ENCODE results near the gene ANKRD17. TPM values are rescaled to one million over a fixed set of nuclear protein-coding genes. Genes with fewer than 3 reads are reported as not detected.

The ANKRD17 gene
- total and polyA plus RNA-seq, 7 donors = 6.0 to 55.1 (median 41.1) TPM

- H3K27ac ChIP-seq = no peak overlapping the region
- no peak overlapping the region for H3K4me3 ChIP-seq
- DNase-seq = no peak
- H3K9me3 ChIP-seq = no peaks in the 10 kb centered on the region
- intact Hi-C loops (cut with DNase I) = no loop called here
- no peak for TF ChIP-seq EP300 (IDR thresholded peaks at IDR 0.05)
- no peak for TF ChIP-seq POLR2A (IDR thresholded peaks at IDR 0.05)
- no peak for TF ChIP-seq POLR2AphosphoS5 (IDR thresholded peaks at IDR 0.05)
- TF ChIP-seq, protein P1, sequence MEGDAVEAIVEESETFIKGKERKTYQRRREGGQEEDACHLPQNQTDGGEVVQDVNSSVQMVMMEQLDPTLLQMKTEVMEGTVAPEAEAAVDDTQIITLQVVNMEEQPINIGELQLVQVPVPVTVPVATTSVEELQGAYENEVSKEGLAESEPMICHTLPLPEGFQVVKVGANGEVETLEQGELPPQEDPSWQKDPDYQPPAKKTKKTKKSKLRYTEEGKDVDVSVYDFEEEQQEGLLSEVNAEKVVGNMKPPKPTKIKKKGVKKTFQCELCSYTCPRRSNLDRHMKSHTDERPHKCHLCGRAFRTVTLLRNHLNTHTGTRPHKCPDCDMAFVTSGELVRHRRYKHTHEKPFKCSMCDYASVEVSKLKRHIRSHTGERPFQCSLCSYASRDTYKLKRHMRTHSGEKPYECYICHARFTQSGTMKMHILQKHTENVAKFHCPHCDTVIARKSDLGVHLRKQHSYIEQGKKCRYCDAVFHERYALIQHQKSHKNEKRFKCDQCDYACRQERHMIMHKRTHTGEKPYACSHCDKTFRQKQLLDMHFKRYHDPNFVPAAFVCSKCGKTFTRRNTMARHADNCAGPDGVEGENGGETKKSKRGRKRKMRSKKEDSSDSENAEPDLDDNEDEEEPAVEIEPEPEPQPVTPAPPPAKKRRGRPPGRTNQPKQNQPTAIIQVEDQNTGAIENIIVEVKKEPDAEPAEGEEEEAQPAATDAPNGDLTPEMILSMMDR (IDR thresholded peaks at IDR 0.05) = no peak
- H3K27me3 ChIP-seq = no peaks in the 10 kb centered on the region
- 82 to 84% methylated on average over 4 of the region's 4 CpGs for WGBS, 2 donors
- peaks cover 12 to 92% (median 29%) of the 10 kb centered on the region in 4 donors for H3K36me3 ChIP-seq
- H3K4me1 ChIP-seq = no peaks in the 10 kb centered on the region
Observed at GRCh38 chr4:73098016-73098415, 160.6 kb downstream of the ANKRD17 start.

GRCh38 chr4:73092868-73093267, 165.7 kb downstream of the ANKRD17 start:
- no peak overlapping the region for H3K4me3 ChIP-seq
- TF ChIP-seq EP300 (IDR thresholded peaks at IDR 0.05) (no peak), POLR2A (IDR thresholded peaks at IDR 0.05) (no peak), POLR2AphosphoS5 (IDR thresholded peaks at IDR 0.05) (no peak)
- TF ChIP-seq, protein P1 (IDR thresholded peaks at IDR 0.05) = no peak
- DNase-seq = no peak
- 93 to 98% methylated on average over 1 of the region's 1 CpG for WGBS, 2 donors
- intact Hi-C loops (cut with DNase I) = no loop called here
- no peaks in the 10 kb centered on the region for H3K27me3 ChIP-seq
- no peak overlapping the region for H3K27ac ChIP-seq
- peaks cover 16 to 82% (median 26%) of the 10 kb centered on the region in 4 donors for H3K36me3 ChIP-seq
- H3K4me1 ChIP-seq = peaks cover 0 to 5% (median 0%) of the 10 kb centered on the region in 4 donors
- H3K9me3 ChIP-seq = no peaks in the 10 kb centered on the region

- Histone ChIP-seq H3K36me3 (peaks cover 16 to 60% (median 25%) of the 10 kb centered on the region in 4 donors), H3K4me1 (peaks cover 0 to 5% (median 0%) of the 10 kb centered on the region in 4 donors), H3K27ac (no peak overlapping the region), H3K9me3 (no peaks in the 10 kb centered on the region), H3K4me3 (no peak overlapping the region), H3K27me3 (no peaks in the 10 kb centered on the region)
- intact Hi-C loops (cut with DNase I) = no loop called here
- DNase-seq = no peak
- no peak for TF ChIP-seq EP300 (IDR thresholded peaks at IDR 0.05)
- no peak for TF ChIP-seq POLR2AphosphoS5 (IDR thresholded peaks at IDR 0.05)
- TF ChIP-seq, protein P1 (IDR thresholded peaks at IDR 0.05) = no peak
- TF ChIP-seq POLR2A (IDR thresholded peaks at IDR 0.05) = no peak
- WGBS, 2 donors = 89 to 96% methylated on average over 1 of the region's 1 CpG
Observed at GRCh38 chr4:73090738-73091137, 167.9 kb downstream of the ANKRD17 start.

DNA sequence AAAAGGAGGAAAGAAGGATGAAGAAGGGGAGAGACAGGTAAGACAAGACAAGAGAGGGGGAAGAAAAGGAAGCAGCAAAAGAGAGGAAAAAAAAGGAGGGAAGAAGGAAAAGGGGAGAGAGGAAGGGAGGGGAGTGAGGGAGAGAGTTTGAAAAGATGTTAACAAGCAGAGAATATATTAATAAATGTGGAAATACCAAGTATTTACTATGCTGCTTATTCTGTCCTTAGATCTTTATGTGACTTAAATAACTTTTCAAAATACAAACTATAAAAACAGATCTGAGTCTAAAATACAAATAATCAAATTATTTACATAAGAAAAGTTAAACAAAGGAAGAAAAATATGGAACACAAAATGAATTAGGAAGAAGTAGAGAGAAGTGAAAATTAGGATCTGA, 170.7 kb downstream of the ANKRD17 start:
- no peak for TF ChIP-seq POLR2A (IDR thresholded peaks at IDR 0.05)
- TF ChIP-seq POLR2AphosphoS5 (IDR thresholded peaks at IDR 0.05) = no peak
- TF ChIP-seq, protein P1 (IDR thresholded peaks at IDR 0.05) = no peak
- no peak for TF ChIP-seq EP300 (IDR thresholded peaks at IDR 0.05)
- no peak for DNase-seq
- H3K27me3 ChIP-seq = no peaks in the 10 kb centered on the region
- H3K4me1 ChIP-seq = peaks cover 0 to 5% (median 0%) of the 10 kb centered on the region in 4 donors
- peaks cover 16 to 54% (median 26%) of the 10 kb centered on the region in 4 donors for H3K36me3 ChIP-seq
- intact Hi-C loops (cut with DNase I) = loop anchor here (10.0 kb wide), 1 partner anchor 47 kb away; no protein-coding TSS in a partner anchor
- H3K4me3 ChIP-seq = no peak overlapping the region
- no peak overlapping the region for H3K27ac ChIP-seq
- no peaks in the 10 kb centered on the region for H3K9me3 ChIP-seq

All from sigmoid colon (tissue), 7 donors.